Activated CD4-positive, alpha-beta T cell treated with anti-CD3 and anti-CD28 coated beads, Interleukin-2, amount 50 U/mL, for 4 hours (primary cell): ENCODE data around the gene MAP1LC3A.

Experiments used
- DNase-seq, 2 experiments: peaks; one replicate each; pipeline ENCODE4 v3.0.0-alpha.2; 2020

The MAP1LC3A gene

GRCh38 chr20:34530342-34530741, 28.2 kb upstream of the MAP1LC3A start:
- no peak for DNase-seq

GRCh38 chr20:34531608-34532265, 26.8 kb upstream of the MAP1LC3A start:
- no peak for DNase-seq

- no peak for DNase-seq
Observed at GRCh38 chr20:34532320-34532719, 26.2 kb upstream of the MAP1LC3A start.

- DNase-seq, result no peak
Observed at GRCh38 chr20:34532756-34533155, 25.8 kb upstream of the MAP1LC3A start.

GRCh38 chr20:34534391-34535165, 23.9 kb upstream of the MAP1LC3A start:
- no peak for DNase-seq

- DNase-seq, result no peak
Observed at GRCh38 chr20:34535301-34535840, 23.1 kb upstream of the MAP1LC3A start.

- DNase-seq, result no peak
Observed at GRCh38 chr20:34535857-34536256, 22.7 kb upstream of the MAP1LC3A start.

- peak; percentile 50 to 51 for DNase-seq
Observed at GRCh38 chr20:34536798-34537394, 21.6 kb upstream of the MAP1LC3A start.

GRCh38 chr20:34537651-34538050, 20.9 kb upstream of the MAP1LC3A start:
- DNase-seq, result no peak

- DNase-seq, result peak; percentile 43 to 50
Observed at GRCh38 chr20:34538671-34539123, 19.8 kb upstream of the MAP1LC3A start.

- DNase-seq, result no peak
Observed at GRCh38 chr20:34539756-34540155, 18.8 kb upstream of the MAP1LC3A start.

GRCh38 chr20:34540596-34541263, 17.8 kb upstream of the MAP1LC3A start:
- DNase-seq, result no peak

- peak in 1 of 2 experiments; percentile 29 for DNase-seq
Observed at GRCh38 chr20:34541264-34541901, 17.1 kb upstream of the MAP1LC3A start.

- DNase-seq, result no peak
Observed at GRCh38 chr20:34541917-34542316, 16.6 kb upstream of the MAP1LC3A start.

GRCh38 chr20:34542439-34542838, 16.1 kb upstream of the MAP1LC3A start:
- no peak for DNase-seq

GRCh38 chr20:34543463-34544056, 15.0 kb upstream of the MAP1LC3A start:
- no peak for DNase-seq

GRCh38 chr20:34544109-34544796, 14.3 kb upstream of the MAP1LC3A start:
- no peak for DNase-seq

GRCh38 chr20:34546751-34547181, 11.8 kb upstream of the MAP1LC3A start:
- DNase-seq, result no peak

GRCh38 chr20:34547844-34548613, 10.5 kb upstream of the MAP1LC3A start:
- no peak for DNase-seq

- no peak for DNase-seq
Observed at GRCh38 chr20:34549291-34549928, 9.1 kb upstream of the MAP1LC3A start.
